Pons (tissue), 1 donor: ENCODE results near the gene APBA2.
A peak's percentile ranks its signal among the peaks of the same experiment; 100 is the strongest.
"Not testable (repeated sequence)": the region's sequence is repeated elsewhere in the genome, so short reads cannot be mapped to it uniquely, and the experiment has no call there.

Source experiments
- DNase-seq: peaks from one replicate; pipeline ENCODE4 v3.0.0-alpha.2; 2016; ENCODE audit warnings: low spot score

Gene APBA2

GRCh38 chr15:29035336-29036285 lies 149.8 kb downstream of the APBA2 start:
- DNase-seq: no peak

GRCh38 chr15:29037997-29038705 lies 152.4 kb downstream of the APBA2 start:
- no peak for DNase-seq

GRCh38 chr15:29039466-29040369 lies 153.9 kb downstream of the APBA2 start:
- DNase-seq: no peak

DNA sequence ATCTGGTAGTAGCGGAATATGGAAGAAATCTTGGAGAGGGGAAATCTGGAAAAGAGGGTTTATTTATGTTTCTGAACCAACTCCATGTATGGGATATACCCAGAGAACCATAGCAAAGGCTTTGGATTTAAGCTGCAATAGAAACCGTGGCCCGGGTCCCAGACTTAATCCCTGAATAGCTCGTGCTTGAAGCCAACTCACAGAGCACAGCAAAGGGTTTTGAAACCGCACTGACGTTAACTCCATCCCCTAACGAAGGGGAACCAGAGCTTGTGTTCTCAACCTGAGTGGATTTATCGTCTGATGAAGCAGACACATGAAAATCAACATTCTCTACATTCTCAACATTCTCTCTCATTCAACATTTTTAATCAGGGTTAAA lies 154.6 kb downstream of the APBA2 start:
- DNase-seq: no peak

GRCh38 chr15:29043736-29044502 lies 158.1 kb downstream of the APBA2 start:
- peak; percentile 97 for DNase-seq

- DNase-seq: peak; percentile 69
These were observed 158.7 kb downstream of the APBA2 start for GRCh38 chr15:29044503-29044901.

- DNase-seq: not testable (repeated sequence)
These were observed 159.4 kb downstream of the APBA2 start for GRCh38 chr15:29045161-29045560.

- peak; percentile 64 for DNase-seq
These were observed 159.9 kb downstream of the APBA2 start for GRCh38 chr15:29045717-29046116.

GRCh38 chr15:29046281-29046810 lies 160.6 kb downstream of the APBA2 start:
- no peak for DNase-seq

- peak; percentile 78 for DNase-seq
These were observed 161.2 kb downstream of the APBA2 start for GRCh38 chr15:29046977-29047376.

GRCh38 chr15:29048011-29048410 lies 162.2 kb downstream of the APBA2 start:
- no peak for DNase-seq

- no peak for DNase-seq
These were observed 165.1 kb downstream of the APBA2 start for GRCh38 chr15:29050870-29051269.

DNA sequence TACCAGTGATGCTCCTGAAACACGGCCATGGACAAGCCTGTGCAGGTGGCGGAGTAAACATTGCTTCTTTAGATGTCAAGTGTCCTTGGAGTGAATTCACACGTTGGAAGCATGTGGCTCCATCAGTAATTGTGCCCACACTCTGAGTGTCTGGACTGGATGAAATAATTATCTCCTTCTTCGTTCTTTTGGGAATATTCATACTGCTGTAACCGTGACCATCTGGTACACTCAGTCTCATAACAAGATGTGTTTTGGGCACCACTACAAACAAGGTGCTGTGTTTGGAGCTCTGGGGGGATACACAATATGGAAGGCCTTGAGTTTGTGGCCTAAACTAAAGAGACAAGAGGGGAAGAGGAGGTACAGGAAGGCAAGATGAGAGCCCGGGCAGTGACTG lies 165.6 kb downstream of the APBA2 start:
- no peak for DNase-seq

- DNase-seq: no peak
These were observed 167.2 kb downstream of the APBA2 start for GRCh38 chr15:29053006-29053405.

GRCh38 chr15:29053661-29054131 lies 167.9 kb downstream of the APBA2 start:
- DNase-seq: no peak

- DNase-seq: no peak
These were observed 168.6 kb downstream of the APBA2 start for GRCh38 chr15:29054171-29055045.

GRCh38 chr15:29055876-29056275 lies 170.1 kb downstream of the APBA2 start:
- no peak for DNase-seq

GRCh38 chr15:29056839-29057450 lies 171.2 kb downstream of the APBA2 start:
- DNase-seq: no peak

DNA sequence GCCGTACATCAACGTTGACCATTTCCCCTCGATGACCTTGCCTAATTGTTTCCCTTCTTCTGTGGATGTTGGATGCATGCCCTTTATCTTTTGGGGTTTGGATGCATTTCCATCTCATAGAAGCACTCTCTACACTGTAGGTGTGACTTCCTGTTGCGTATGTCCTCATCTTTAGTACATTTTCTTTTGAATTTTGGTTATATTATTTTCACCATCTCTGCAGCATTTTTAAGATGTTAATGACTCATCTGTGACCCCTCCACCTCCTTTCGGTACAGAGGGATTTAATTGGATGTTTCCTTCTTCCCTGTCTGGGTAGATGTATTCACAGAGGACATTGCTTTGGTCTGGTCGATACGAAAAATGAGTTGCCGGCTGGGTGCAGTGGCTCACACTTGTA lies 172.1 kb downstream of the APBA2 start:
- no peak for DNase-seq
